ENCODE measurements around the gene RPL19.
"Not testable (repeated sequence)": the region's sequence is repeated elsewhere in the genome, so short reads cannot be mapped to it uniquely, and the experiment has no call there.

RPL19 gene

DNA sequence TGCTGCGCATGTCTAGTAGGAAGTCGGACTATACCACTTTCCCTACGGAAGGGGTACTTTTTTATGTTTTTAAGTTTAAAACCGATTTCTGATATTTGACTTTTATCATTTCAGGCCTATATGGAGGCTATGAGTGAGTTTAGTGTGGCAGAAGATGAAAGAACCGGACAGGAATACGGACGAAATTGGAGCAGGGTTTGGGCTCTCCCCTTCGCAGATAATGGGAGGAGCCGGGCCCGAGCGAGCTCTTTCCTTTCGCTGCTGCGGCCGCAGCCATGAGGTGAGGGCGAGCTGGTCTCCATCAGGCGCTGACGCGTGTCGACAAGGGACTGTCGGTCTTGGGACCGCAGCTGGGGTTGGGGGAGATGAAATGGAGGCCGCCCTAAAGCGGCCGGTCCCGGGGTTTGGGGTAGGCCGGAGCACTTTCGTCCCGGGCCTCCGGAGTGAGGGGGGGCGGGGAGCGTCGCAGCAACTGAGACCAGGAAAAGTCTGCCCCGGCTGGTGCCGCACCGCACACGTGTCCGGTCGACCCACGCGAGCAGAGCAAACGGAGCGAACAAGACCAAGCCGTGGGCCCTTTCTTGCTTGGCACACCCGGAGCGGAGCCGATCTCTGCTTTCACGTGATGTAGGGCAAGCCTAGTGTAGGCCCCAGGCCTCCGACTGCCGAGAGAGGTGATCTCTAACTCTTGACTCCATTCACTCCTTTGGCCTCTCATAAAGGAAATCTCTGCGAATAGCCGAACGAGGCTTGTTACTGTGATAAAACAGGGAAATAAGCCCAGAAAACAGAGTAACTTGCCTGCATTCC, at the start of gene RPL19:
Gene RPL19 (plus strand): TSS at position 214 of the 810 bp plus-strand sequence. CDS start 62 bp downstream, at position 276.
- DNase-seq: no peak

DNA sequence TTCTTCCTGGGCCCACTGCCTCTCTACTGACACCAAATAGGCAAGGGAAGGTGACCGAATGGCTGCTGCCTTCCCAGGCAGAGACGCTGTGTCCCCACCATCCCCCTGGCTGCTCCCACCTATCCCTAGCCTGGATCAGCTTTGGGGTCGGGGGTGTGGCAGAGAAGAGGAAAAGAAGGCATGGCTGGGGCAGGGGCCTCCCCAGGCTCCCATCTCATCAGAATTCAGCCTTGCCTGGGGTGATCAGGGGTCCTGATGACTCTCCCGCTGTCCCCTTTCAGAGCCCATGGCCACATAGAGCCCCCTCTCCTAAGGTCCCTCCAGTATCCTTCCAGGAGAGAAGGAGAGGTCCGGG, 49.3 kb upstream of the RPL19 start:
- DNase-seq: no peak

DNA sequence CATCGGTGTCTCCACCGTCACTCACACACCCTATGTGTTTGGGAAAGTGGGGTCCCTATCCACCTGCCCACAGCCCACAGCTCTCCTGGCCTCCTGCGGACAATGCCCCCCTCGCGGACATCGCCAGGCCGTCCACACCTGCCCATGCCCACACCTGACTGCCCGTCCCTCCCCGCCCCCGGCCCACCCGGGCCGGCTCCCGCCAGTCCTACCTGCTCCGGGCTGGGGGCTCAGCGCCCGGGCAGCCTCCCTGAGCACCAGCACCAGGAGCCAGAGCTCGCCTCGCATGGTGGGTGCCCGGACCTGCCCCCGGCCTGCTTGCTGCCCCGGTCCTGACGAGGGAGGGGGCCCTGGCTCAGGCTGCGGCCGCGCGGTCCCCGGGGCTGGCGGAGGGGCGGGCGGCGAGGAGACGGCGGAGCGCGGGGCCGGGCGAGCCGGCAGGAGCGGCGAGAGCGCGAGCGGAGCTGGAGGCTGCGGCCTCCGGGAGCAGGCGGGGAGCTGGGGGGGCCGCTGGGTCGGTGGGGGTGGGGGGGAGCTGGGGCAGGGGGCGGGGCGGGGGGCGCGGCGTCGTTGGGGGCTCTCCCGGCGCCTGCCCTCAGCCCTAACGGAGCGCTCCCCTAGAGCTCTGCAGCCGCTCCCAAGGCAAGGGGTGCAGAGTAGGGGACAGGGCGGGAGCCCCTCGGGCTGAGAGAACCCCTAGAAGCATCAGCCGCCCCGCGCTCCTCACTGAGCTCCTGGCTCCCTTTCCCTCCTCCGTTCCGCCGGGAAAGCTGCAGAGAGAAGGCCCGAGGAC, 48.7 kb upstream of the RPL19 start, which contains the start of gene PLXDC1:
Gene PLXDC1 (minus strand): TSS at position 488 of the 793 bp plus-strand sequence. CDS start 200 bp downstream, at position 288.
- peak; percentile 7 for DNase-seq

DNA sequence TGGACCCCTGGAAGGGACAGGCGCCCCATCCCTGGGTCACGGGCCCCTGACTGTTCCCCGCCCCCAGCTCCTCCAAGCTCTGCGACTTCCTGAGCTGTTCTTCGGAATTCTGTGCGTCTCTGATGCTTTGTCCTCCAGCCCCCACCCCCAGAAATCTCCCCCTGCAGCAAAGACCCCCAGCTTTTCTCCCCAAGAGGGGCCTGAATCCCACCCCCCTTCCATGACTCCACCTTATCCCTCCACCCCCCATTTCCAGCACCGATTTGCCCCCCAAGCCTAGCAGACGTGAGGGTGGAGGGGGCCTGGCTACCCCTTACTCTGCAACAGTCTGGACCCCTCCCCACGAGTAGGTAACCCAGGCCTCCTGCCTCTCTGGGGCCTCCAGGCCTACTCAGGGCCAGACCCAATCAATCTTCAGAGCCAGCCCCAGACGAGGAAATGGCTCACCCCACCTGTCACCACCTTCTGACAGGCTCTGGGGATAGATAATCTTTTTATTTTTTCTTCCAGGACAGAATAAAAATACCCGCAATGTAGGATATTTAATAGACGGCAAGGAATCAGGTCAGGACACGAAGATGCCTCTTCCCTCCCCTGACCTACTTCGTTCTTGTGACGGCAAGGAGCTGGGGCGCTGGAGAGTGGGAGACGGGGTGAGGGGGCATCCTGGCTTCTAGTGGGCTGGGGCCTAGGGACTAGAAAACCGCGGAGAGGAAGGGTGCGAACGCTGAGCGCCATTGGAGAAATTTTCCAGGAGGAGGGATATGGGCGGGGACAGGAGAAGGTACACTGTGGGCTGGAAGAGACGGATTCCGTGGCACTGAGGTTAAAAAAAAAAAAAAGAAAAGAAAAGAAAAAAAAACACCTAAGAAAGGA, 47.9 kb upstream of the RPL19 start:
- no peak for DNase-seq

DNA sequence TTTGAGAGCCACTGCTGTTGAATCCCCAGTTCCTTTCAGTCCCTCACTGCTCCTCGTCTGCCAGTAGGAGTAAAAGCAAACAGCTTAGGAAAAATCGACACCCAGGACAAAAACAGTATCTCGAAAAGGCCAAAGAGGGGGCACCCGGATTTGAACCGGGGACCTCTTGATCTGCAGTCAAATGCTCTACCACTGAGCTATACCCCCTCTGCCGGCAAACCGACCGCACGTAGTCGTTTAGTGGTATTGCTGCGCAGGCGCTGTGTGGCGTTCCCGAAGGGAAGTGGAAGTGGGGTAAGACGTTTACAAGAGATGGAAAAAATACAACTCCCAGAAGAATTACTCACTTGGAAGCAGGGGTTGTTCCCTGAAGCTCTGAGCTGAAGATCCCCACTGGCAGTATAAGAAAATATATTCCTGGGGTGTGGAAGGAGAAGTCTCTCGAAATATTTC, 46.5 kb upstream of the RPL19 start:
- peak; percentile 68 for DNase-seq

DNA sequence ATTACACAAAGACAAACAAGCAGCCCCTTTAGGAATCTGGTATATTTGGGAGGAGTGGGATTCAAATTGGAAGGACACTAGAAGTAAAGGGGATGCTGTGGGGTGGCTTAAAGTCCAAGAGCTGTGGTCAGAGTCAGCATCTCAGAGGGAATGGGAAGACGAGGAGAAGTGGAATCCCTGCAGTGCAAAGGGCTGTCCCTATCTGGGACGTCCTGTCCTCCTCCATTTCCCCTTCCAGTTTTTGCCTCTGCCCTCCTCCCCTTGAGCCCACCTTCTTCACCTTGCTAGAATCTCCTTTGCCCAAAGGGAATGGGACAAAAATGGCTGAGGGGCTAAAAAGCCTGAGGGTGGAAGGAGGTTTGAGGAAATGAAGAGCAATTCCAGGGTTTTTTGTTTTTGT, 44.4 kb upstream of the RPL19 start:
- no peak for DNase-seq

DNA sequence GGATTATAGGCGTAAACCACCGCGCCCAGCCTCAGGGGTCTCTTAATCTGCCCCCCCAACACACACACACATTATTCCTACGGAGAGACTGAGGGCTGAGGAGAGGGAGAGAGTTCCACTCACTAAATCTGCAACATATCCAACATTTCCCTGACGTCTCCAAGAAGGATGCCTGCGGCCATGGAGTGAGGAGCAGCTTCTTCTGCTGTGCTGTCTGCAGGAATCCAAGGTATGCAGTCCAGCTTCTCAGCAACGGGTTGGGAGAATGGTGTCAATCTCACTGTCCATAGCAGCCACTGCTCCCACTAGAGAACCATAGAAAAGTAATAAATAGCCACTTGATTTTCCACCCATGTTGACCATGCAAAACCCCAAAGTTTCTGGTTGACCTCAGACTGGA, 43.6 kb upstream of the RPL19 start:
- DNase-seq: no peak

DNA sequence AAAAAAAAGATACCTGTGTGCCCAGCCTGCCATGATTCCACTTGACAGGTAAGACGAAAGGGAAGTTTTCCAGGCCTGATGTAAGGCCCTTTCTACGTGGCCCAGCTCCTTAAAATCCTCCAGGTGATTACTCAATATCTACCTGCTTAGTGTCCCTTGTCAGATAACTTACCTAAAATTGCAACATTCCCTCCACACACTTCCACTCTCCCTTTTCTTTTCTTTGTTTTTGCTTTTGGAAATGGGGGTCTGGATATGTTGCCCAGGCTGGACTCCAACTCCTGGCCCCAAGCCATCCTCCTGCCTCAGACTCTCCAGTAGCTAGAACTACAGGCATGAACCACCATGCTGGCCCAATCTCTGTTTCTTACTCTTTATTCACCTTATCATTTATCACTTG, 41.5 kb upstream of the RPL19 start:
- DNase-seq: no peak

DNA sequence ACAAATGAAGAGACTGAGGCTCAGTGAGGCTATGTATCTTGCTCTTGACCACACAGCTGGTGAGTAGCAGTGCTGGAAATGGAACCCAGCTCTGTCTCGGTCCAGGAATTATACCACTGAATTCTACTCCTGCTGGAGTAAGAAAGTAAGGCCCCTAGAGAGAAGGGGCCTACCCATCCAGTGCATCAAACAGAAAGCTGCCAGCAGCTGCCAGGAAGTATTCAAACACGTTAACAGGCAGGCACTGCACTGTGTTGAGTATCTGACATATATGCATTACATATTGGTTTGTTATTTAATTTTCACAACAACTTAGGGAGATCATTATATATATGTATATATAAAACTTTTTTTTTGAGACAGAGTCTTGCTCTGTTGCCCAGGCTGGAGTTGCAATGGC, 38.1 kb upstream of the RPL19 start:
- no peak for DNase-seq

DNA sequence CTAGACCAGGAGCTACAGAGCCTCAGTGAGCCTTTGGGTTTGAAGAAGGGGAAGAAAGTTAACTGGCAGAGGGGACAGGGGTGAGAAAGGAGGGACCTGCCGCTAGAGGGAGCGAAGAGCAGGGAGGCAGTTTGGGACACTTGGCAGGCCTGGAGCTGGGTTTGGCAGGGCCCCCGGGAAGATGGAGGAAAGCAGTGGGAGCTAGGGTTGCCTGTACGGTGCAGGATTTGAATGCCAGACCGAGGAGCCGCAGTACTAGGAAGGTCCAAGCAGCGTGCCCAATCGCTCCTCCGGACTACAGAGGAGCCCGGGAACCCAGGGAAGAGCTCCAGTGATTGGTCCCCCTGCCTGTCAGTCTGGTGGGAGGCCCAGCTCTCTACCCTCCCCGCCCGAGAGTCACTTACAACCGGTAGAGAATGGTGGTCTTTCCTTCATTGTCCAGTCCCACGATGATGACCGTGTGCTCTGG, 35.4 kb upstream of the RPL19 start:
- DNase-seq: peak; percentile 56

DNA sequence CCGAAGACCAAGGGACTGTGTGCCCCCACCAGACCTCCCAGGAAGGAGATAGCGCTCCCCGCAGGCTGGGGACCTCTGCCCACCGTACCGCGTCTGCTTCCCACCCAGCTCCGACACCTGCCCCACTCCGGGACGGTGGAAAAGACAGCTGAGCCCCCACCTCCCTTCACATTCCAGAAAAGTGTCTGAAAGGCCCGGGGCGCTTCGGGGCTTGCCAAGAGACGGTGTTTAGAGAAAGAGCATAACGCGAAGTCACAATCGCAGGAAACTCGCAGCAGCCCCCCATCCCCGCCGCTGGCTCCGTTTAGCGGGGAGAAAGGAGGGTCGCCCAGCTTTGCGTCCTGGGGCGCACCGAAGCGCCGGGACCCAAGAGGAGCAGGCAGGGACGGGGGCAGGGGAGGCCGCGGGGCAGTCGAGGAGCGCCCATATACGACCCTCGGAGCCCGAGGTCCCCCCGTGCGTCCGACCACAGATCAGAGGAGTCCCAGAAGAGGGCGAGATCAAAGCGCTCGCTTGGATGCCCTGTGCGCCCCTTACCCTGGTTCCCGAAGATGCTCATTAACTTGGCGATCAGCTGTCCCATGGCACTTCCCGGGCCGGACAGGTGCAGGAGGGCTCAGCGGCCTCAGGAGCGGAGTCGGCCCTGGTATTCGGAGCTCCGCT, 34.8 kb upstream of the RPL19 start:
- DNase-seq: no peak

DNA sequence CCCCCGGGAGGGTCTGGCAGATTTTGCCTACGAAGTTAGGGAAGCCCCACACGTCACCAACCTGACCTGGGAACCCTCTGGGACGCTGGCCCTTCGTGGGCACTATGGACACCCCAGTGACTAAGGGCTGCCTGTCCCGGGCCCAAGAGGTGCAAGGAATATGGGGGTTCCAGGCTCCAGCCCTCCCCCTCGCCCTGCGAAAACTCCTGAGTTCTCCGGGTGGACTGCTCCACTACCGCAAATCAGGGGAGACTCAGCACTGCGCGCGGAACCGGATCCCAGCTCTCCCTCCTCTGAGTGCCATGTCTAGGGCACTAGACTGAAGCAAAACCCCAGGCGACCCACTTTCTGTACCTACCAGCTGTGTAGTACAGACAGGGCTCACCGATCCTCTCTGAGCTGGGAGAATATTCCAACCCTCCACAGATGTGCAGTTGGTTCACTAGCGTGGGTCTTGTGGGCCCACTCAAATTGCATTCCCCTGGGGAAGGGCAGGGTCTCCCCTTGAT, 34.2 kb upstream of the RPL19 start, which contains the start of gene ARL5C:
Gene ARL5C (minus strand): TSS at position 321 of the 509 bp plus-strand sequence. CDS start 401 bp downstream, outside the sequence.
- DNase-seq: no peak

DNA sequence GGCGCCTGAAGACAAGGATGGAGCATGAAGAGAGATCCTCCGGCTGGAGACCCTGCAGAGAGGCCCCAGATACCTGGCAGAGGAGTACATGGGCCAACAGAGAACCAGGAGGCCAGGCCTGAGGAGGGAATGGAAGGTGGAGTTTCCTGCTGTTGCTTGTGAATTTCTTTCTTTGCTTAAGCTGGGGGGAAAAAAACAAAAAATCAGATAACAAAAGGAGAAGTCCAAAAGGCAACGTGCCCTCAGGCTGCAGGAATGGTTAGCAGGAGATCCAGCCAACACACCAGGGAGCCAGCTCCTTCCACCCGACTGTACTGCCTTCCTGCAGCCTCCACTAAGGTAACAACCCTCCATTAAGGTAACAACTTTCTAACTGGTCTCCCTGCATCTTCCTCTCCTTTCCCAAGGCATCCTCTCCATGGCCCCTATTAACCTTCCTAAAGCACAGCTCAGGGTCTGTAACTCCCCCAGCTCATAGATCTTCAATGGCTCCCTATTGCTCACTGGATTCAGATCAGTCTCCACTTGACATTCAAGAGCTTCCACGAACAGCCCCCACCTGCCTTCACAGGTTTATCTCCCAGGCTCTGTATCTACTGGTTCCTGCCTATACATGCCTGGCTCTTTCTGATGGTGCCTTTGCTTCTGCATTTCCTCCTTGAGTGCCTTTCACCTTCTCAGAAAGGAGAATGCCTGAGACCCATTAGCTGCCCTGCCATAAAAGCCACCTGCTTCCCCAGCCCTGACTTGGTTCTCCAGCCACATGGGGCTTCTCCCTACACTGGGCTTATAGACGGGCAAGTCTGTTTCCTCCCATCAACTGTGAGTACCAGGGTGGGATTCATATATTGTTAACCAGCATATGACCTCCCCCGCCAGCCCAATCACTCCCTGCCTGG, 33.4 kb upstream of the RPL19 start:
- no peak for DNase-seq

DNA sequence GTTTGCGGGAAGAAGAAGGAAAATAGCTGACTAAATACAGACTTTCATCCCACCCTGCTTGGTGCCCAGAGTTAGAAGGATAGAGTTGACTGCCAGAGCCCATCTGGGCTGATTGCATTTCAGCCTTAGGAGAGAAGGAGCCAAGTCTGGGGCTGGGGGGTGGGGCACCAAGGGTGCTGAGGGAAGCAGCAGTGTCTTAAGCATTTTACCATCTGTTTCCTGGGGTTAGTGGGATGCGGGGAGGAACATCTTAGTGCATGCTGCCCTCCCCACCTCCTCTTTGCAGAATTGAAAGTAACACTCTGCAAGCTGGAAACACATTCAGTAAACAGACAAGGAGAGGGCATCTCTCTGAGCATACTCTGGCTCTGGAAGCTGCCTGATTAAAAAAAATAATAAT, 32.6 kb upstream of the RPL19 start:
- no peak for DNase-seq

DNA sequence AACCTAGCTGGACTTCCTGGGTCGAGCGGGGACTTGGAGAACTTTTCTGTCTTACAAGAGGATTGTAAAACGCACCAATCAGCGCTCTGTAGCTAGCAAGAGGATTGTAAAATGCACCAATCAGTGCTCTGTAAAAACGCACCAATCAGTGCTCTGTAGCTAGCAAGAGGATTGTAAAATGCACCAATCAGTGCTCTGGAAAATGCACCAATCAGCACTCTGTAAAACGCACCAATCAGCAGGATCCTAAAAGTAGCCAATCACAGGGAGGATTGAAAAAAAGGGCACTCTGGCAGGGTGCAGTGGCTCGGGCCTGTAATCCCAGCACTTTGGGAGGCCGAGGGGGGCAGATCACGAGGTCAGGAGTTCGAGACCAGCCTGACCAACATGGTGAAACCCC, 31.6 kb upstream of the RPL19 start:
- not testable (repeated sequence) for DNase-seq

DNA sequence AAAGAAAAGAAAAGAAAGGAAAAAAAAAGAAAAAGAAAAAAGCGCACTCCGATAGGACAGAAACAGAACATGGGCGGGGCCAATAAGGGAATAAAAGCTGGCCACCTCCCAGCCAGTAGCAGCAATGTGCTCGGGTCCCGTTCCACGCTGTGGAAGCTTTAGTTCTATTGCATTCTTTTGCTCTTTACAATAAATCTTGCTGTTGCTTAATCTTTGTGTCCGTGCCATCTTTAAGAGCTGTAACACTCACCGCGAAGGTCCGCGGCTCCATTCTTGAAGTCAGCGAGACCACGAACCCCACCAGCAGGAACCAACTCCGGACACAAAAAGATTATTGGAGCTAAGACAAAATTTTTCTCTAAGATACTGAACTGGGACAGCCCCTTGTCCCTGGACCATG, 31.0 kb upstream of the RPL19 start:
- no peak for DNase-seq

DNA sequence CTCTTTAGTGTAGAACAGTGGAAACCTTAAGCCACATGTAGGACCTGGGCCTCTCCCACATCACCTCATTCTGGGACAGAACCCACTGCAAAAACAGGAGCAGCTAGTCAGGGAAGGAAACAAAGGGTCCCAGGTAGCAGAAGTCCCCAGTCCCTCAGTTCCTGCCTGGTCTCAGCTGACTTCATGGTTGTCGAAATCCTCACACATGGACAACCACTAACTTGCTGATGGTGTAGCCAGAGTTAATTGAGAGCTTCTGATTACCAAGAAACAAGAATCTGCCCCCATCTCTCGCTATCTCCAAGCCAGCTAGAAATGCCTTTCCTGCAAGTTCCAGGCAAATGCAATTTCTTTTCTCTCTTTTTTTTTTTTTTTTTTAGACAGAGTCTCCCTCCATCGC, 30.6 kb upstream of the RPL19 start:
- DNase-seq: no peak

DNA sequence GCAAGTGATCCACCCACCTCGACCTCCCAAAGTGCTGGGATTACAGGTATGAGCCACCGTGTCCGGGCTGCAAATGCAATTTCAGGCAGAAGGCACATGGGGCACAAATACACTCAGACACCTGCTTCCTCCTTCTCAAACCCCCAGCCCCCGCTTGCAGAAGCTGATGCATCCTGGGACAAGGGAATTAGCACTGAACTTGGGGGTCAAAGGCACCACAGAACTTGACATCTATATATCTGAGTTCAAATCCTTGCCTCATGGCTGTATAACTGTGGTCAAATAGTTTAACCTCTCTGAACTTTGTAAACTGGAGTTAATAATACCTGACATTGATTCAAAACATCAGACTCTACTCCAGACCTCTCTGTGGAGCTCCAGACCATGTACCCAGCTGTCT, 30.0 kb upstream of the RPL19 start:
- no peak for DNase-seq

DNA sequence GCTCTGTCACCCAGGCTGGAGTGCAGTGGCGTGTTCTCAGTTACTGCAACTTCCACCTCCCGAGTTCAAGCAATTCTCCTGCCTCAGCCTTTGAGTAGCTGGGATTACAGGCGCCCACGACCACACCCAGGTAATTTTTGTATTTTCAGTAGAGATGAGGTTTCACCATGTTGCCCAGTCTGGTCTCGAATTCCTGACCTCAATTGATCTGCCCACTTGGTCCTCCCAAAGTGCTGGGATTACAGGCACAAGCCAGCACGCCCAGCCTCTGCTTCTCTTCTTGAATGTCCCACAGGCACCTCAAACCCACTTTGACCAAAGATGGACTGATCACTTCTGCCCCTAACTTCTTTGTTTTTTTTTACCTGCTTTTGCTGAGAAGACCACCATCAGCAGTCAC, 29.5 kb upstream of the RPL19 start:
- DNase-seq: no peak

DNA sequence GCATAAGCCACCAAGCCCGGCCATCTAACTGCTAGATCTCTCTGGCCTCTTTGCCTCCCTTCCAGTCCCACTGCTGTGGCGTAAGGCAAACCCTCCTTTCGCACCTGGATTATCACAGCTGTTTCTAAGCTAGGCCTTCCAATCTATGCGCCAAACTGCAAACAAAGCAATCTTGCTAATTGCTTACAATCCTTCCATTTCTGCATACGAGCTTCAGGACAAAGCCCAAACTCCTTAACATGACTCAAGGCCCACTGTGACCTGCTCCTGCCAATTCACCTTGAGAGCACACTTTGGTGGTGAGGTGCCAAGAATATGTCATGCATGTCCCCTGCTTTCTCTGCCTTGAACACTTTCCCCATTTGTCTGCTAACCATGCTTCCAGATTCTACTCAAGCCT, 28.1 kb upstream of the RPL19 start:
- no peak for DNase-seq

DNA sequence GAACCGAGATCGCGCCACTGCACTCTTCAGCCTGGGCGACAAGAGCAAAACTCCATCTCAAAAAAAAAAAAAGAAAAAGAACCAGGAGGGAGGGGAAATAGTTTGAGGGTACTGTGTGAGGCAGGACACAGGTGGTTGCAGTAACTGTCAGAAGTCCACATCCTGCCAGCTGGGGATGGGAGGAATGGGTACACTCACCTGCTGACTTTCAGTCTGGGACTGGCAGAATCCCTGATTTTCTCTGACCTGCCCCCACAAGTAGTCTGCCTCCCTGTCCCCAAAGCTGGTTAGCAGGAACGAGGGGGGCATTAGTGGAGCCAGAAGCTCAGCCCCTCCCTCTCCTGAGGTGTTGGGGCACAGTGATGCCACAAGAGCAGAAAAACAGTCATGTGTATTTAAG, 27.0 kb upstream of the RPL19 start:
- no peak for DNase-seq

Measured in NCI-H2107 (cell line).